Left ventricle myocardium superior (tissue), 1 donor: ENCODE measurements around the gene ST6GALNAC3. TPM values are rescaled to one million over a fixed set of nuclear protein-coding genes. Genes with fewer than 3 reads are reported as not detected.

ENCODE experiments used
- ATAC-seq: fragments of 200-7000 bp; cut with Tn5 transposase; one replicate; pipeline ENCODE4 v1.9.1; 2020; ENCODE audit warnings: mild to moderate bottlenecking, moderate library complexity
- DNase-seq: peaks from one replicate; pipeline ENCODE4 v3.0.0-alpha.2; 2020
- intact Hi-C: fragments of 100-400 bp; cut with micrococcal nuclease; formaldehyde crosslinking; loops from one replicate; pipeline ENCODE4 v1.11.0; 2022
- total RNA-seq: library from RNA; stranded (reverse); fragmentation: NEBNext Ultra II Directional; extraction: Animal tissue kit (Norgen Biotek cat#: 25700); gene quantifications from one replicate; pipeline ENCODE4 v1.2.1, GENCODE V29; 2021
- donor health status: DM: no; HTN: yes; CAD: no; lungs with severe emphysema.

ST6GALNAC3 gene
- total RNA-seq, 1 donor from 2014 or later: 5.9 TPM

DNA sequence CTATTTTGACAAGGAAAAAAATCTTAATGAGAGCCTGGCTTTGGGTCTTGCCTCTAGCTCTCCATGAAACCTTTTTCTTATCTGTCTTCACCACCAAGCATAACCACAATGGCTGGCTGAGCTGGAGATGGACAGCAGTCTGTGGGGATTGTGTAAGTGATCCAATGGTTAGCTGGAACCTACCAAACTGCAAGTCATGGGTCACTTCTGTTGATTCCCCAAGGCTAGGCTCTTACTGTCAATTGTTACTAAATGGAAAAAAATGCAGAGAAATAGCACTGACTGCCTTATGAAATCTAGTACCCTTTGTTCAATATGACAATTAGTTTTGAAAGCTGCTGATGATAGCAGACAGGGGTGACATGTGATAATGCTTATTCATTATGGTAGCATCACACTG, 359.0 kb downstream of the ST6GALNAC3 start:
- intact Hi-C loops: no loop called here
- DNase-seq (no peak), ATAC-seq (no peak)

GRCh38 chr1:76443217-76443616, 368.7 kb downstream of the ST6GALNAC3 start:
- DNase-seq (no peak), ATAC-seq (no peak)
- intact Hi-C loops: no loop called here

DNA sequence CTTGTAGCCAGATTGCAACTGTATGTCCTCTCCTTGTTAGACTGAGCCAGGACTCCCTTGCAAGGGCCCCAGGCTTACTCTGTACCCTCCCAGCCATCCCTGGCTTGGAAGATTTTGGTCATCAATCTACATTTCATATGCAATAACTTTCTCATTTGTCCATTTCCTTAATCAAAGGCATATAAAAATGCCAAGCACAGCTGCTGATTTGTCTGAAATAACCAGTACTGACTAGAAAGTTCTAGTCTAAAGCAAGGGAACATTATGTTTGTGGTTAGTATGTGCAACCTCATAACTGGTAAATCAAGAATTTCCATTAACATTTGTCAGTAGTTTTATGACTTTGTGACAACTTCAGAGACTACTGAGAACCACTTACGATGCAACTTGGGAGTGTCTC, 370.2 kb downstream of the ST6GALNAC3 start:
- ATAC-seq (no peak), DNase-seq (no peak)
- intact Hi-C loops: no loop called here

GRCh38 chr1:76450229-76450628, 375.7 kb downstream of the ST6GALNAC3 start:
- intact Hi-C loops: no loop called here
- no peak for ATAC-seq
- no peak for DNase-seq

- intact Hi-C loops: no loop called here
- peak; percentile 61 for ATAC-seq
These were observed 388.7 kb downstream of the ST6GALNAC3 start for GRCh38 chr1:76463278-76463677.

DNA sequence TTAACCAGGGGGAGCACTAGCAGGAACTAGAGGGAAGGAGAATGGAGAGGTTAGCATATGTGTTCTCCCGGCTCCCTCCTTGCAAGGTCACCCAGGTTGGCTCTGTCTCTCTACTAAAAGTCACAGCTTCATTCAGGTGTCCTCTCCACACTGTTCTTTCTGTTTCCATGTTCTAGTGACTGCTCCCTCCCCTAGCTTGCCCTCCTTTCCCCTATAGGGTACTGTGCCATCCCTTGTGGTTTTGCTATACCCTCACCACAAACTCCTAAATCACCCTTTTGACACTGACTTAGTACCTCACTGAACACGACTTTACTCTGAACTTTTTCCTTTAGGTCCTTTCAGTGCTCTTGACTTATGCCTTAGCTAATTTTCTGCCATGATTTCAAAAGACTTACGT, 389.3 kb downstream of the ST6GALNAC3 start:
- DNase-seq: no peak
- no peak for ATAC-seq
- intact Hi-C loops: no loop called here

More at GRCh38 chr1:76463278-76463677, 388.7 kb downstream of the ST6GALNAC3 start:
- DNase-seq: no peak

- ATAC-seq: no peak
These were observed 390.5 kb downstream of the ST6GALNAC3 start for GRCh38 chr1:76465030-76465429.

DNA sequence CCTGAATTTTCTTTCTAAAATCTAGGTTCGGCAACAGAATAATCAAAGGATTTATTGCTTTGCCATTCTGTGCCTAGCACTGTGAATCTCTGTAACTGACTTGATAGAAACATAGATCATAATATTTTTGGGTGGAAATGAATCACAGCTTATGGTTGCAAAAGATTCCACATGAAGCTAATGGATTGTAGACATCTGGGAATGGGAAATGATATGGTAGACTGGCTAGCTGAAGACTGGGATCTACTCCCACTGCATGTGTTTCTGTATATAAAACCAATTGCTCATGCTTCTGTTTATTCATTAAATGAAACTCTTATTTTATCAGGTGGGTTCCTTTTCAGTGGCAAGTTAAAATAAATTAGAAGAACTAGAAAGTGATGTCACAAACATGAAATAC, 395.6 kb downstream of the ST6GALNAC3 start:
- intact Hi-C loops: no loop called here
- DNase-seq (no peak), ATAC-seq (no peak)

More at GRCh38 chr1:76465030-76465429, 390.5 kb downstream of the ST6GALNAC3 start:
- intact Hi-C loops: no loop called here
- no peak for DNase-seq

DNA sequence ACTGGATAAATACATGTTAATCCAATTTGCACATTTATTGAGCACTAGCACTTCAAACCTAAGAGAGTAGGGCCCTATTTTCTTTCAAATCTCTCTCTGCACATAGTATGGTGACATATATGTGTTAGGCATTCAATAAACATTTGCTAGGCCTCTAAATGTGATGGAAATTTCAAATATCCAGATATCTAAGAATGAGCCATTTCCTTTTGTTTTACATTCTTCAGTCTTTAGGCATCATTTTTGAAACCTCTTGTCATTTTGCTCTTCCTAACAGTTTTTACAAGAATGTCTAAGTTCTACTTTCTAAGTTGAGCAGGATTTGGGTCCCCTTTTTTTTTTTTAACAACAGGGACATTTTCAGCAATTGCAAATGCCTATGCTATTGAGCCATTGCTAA, 397.0 kb downstream of the ST6GALNAC3 start:
- no peak for DNase-seq
- ATAC-seq: no peak
- intact Hi-C loops: no loop called here

DNA sequence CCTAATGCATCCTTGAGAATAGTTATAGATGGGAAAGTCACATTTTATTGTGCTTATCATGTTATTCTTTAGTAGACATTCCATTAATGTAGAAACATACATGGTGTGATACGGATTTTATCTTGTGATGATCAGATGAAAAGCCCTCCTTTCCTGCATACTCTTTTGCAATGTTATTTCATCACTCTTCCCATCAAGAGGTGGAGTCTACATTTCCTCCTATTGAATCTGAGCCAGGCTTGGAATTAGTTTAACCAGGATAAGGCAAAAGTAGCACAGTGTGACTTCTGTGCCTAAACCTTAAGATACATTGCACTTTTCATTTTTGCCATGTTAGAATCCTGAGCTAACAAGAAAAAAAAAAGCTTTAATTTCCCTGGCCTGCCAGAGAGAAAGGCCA, 399.0 kb downstream of the ST6GALNAC3 start:
- ATAC-seq (no peak), DNase-seq (no peak)
- intact Hi-C loops: no loop called here

DNA sequence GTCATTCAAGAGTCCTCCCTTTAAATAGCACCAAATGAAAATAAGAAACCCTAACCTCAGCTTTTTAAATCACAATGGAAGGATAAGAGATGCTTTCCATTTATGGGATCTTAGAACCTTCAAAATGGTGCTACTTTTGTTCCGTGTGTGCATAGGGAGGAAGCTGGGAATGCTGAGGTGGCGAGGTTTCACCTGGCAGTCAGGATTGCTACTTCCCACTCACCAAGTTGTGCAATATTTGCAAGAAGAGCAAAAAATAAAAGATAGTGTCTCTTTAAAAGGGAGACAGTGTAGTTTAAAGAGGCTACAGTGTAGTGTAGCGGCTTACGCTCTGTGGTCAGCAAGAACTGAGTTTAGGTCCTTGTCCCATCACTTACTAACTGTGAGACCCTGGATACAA, 400.4 kb downstream of the ST6GALNAC3 start:
- no peak for ATAC-seq
- DNase-seq: no peak
- intact Hi-C loops: no loop called here

DNA sequence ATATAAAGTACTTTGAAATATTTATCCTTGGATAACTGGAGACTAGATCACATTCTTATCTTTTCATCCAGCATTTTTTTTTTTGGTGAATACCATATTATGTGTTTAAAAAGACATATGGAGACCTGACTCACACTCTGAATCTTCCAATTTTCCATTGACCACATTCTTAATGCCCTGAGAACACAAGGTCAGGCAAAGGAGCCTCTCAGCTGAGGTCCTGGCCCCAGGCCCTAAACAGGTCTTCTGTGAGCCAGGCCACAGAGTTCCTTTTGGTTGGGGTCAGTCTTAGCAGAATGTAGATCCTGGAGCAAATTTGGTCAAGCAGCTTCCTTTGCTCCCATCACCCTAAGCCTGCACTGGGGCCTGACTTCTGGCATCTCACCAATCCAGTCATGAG, 402.6 kb downstream of the ST6GALNAC3 start:
- no peak for ATAC-seq
- intact Hi-C loops: no loop called here
- no peak for DNase-seq

- no peak for DNase-seq
- ATAC-seq: no peak
- intact Hi-C loops: no loop called here
These were observed 406.3 kb downstream of the ST6GALNAC3 start for GRCh38 chr1:76480827-76481226.

DNA sequence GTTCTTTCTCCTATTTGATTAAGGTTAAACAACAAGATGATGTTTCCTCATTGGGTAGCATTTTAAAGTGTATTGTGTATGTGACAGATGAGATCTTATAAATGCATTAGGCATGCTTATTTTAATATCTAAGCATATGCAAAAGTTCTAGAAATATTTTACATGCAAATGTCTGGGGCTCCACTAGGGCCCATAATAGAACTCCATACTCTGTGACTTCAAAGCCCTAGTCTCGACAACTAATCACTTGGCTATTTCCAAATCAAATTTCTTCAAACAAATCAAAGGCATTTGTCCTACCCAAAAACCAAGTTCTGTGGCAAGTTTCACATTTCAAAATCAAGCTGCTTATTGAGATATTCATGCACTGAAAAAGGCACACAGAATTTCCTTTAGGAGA, 407.1 kb downstream of the ST6GALNAC3 start:
- no peak for DNase-seq
- ATAC-seq: no peak
- intact Hi-C loops: no loop called here

- intact Hi-C loops: no loop called here
- no peak for DNase-seq
- ATAC-seq: no peak
These were observed 407.7 kb downstream of the ST6GALNAC3 start for GRCh38 chr1:76482272-76482671.

DNA sequence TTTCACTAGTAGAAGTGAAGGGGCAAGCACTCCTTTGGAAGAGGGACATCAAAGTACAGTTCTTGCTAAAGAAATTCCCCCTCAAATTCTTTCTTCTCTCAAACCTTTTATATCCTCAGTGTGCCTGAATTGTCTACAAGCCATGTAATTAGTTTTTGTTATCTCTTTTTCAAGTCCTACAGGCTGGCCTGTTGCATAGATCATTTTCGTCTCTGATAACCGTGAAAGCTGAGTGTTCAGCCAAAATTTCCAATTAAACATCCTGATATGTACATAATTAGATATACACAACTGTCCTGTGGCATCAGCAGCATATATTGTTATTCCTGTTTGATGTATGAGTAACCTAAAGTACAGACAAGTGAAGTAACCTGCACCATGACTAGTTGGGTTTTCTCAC, 417.2 kb downstream of the ST6GALNAC3 start:
- DNase-seq (no peak), ATAC-seq (no peak)
- intact Hi-C loops: no loop called here

GRCh38 chr1:76492752-76493430, 418.3 kb downstream of the ST6GALNAC3 start:
- intact Hi-C loops: no loop called here
- ATAC-seq (no peak), DNase-seq (no peak)

- DNase-seq: no peak
- intact Hi-C loops: no loop called here
- ATAC-seq: no peak
These were observed 420.3 kb downstream of the ST6GALNAC3 start for GRCh38 chr1:76494807-76495206.

DNA sequence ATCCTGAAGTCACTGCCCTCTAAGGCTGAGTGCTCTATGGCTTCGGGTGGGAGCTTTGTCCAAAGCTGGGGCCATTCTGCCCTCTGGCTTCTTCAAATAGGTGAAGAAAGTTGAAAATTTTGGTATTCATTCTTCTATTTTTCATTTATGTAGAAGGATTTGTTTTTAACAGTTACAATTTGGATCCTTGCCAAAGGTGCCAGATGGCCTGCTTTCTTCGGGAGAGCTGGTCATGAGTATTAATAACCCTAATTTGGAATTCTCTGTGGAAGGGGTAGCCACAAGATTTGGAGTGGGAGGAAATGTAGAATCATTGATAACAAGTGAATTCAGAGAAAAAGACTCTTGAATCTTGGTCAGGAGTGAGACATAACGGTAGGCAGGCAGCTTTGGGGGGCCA, 422.3 kb downstream of the ST6GALNAC3 start:
- ATAC-seq: no peak
- intact Hi-C loops: no loop called here
- no peak for DNase-seq

DNA sequence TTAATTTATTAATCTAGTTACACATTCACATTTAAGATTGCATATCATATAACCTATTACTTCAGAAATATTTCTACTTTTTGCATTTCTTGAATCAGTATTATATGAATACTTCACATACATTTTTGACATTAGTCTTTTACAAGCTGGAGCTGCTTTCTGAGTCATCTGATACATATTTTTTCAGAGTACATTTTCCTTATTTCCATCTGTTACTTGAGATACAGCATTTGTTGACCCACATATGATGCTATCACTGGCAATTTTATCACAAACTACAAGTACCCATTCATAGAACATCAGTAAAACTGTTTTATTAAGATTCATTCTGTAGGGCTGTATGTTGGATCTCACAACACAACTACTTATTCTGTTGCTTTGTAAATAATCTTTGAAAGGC, 425.6 kb downstream of the ST6GALNAC3 start:
- intact Hi-C loops: no loop called here
- ATAC-seq (no peak), DNase-seq (no peak)

- no peak for DNase-seq
- ATAC-seq: no peak
- intact Hi-C loops: no loop called here
These were observed 426.6 kb downstream of the ST6GALNAC3 start for GRCh38 chr1:76501136-76501535.
